A673 (cell line): Measurements from ENCODE around the gene RPS21.

Experiments
- EZH2 ChIP-seq: fragments of 200-600 bp; sonication (generic); IDR thresholded peaks from 2 replicates; pipeline ENCODE4 v1.6.1; 2017; ENCODE audit warnings: borderline replicate concordance, low read depth, mild to moderate bottlenecking, mixed read lengths, antibody characterized with exemption, low read length; ENCODE audit not compliant: poor library complexity, severe bottlenecking
- TF ChIP-seq, protein P1 (sequence below): fragments of 300-800, 200-600 bp; sonication (generic); conservative IDR thresholded peaks from 2 replicates; pipeline ENCODE4 v1.5.1; 2017; ENCODE audit warnings: low read depth, mild to moderate bottlenecking, antibody characterized with exemption, low read length, moderate library complexity, mixed read lengths

DNA sequence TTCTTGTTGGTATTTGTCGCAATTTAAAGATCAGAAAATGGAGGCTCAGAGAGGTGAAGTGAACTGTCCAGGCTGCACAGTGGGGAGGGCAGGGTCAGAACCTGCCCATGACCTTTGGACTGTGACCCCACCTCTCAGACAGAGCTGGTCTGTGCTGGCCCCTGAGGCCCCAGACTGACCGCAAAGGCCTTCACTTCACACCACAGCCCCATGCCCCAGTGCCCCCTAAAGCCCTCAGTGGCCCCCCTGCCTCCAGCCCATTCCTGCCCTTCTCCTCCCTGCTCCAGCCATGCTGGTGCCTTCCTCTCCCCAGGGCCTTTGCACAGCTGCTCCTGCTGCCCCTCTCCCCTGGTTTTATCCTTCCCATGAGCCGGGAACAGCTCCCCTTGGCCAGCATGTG, 49.8 kb downstream of the RPS21 start:
- TF ChIP-seq, protein P1, sequence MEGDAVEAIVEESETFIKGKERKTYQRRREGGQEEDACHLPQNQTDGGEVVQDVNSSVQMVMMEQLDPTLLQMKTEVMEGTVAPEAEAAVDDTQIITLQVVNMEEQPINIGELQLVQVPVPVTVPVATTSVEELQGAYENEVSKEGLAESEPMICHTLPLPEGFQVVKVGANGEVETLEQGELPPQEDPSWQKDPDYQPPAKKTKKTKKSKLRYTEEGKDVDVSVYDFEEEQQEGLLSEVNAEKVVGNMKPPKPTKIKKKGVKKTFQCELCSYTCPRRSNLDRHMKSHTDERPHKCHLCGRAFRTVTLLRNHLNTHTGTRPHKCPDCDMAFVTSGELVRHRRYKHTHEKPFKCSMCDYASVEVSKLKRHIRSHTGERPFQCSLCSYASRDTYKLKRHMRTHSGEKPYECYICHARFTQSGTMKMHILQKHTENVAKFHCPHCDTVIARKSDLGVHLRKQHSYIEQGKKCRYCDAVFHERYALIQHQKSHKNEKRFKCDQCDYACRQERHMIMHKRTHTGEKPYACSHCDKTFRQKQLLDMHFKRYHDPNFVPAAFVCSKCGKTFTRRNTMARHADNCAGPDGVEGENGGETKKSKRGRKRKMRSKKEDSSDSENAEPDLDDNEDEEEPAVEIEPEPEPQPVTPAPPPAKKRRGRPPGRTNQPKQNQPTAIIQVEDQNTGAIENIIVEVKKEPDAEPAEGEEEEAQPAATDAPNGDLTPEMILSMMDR, result no peak
- no peak for TF ChIP-seq EZH2
